Activated T-cell treated with anti-CD3 and anti-CD28 coated beads, Interleukin-2, amount 50 U/mL, for 4 hours (primary cell): Measurements from ENCODE around the gene GCH1. TPM values are rescaled to one million over a fixed set of nuclear protein-coding genes. Genes with fewer than 3 reads are reported as not detected.
"Not testable (repeated sequence)": the region's sequence is repeated elsewhere in the genome, so short reads cannot be mapped to it uniquely, and the experiment has no call there.

Source experiments
- ATAC-seq, 2 donors: fragments of 200-7000 bp; cut with Tn5 transposase; one replicate each; pipeline ENCODE4 v1.10.0; 2021
- DNase-seq: peaks from one replicate; pipeline ENCODE4 v3.0.0-alpha.2; 2020
- H3K27me3 Mint-ChIP-seq: one replicate; pipeline ENCODE4 v1.8.0; 2021; ENCODE audit warnings: low read depth, mixed read lengths
- H3K36me3 Mint-ChIP-seq: one replicate; pipeline ENCODE4 v1.8.0; 2022; ENCODE audit warnings: mixed read lengths; ENCODE audit not compliant: insufficient read depth
- H3K4me1 Mint-ChIP-seq: one replicate; pipeline ENCODE4 v1.8.0; 2021; ENCODE audit warnings: low read depth, mixed read lengths
- H3K4me3 Mint-ChIP-seq: one replicate; pipeline ENCODE4 v1.8.0; 2021; ENCODE audit warnings: mild to moderate bottlenecking, moderate library complexity, mixed read lengths
- H3K9me3 Mint-ChIP-seq: one replicate; pipeline ENCODE4 v1.8.0; 2021; ENCODE audit warnings: mixed read lengths
- total RNA-seq, 3 donors: library from RNA; stranded (reverse); gene quantifications; one replicate each; pipeline ENCODE4 v1.2.1, GENCODE V29; 2021

The GCH1 gene
- total RNA-seq, 3 donors from 2014 or later = 39.4 to 49.6 (median 44.2) TPM

- ATAC-seq (no peak), DNase-seq (no peak)
- no peaks in the 10 kb centered on the region for H3K27me3 Mint-ChIP-seq
- H3K4me3 Mint-ChIP-seq = no peak overlapping the region
- H3K4me1 Mint-ChIP-seq = peaks cover 43% of the 10 kb centered on the region
- H3K36me3 Mint-ChIP-seq = peaks cover 6% of the 10 kb centered on the region
- H3K9me3 Mint-ChIP-seq = no peaks in the 10 kb centered on the region
These were observed 6.9 kb downstream of the GCH1 start for GRCh38 chr14:54895683-54896082.

- H3K4me3 Mint-ChIP-seq = no peak overlapping the region
- H3K27me3 Mint-ChIP-seq = no peaks in the 10 kb centered on the region
- peaks cover 3% of the 10 kb centered on the region for H3K36me3 Mint-ChIP-seq
- H3K4me1 Mint-ChIP-seq = peaks cover 42% of the 10 kb centered on the region
- ATAC-seq (peak in 1 of 2 donors; percentile 22), DNase-seq (no peak)
- H3K9me3 Mint-ChIP-seq = no peaks in the 10 kb centered on the region
These were observed 7.6 kb downstream of the GCH1 start for GRCh38 chr14:54894995-54895394.

- Mint-ChIP-seq H3K4me3 (no peak overlapping the region), H3K27me3 (no peaks in the 10 kb centered on the region), H3K9me3 (no peaks in the 10 kb centered on the region), H3K36me3 (peaks cover 3% of the 10 kb centered on the region), H3K4me1 (peaks cover 54% of the 10 kb centered on the region)
- peak; percentile 78 to 87 for ATAC-seq
- peak; percentile 23 for DNase-seq
These were observed 9.4 kb downstream of the GCH1 start for GRCh38 chr14:54893151-54893760.

DNA sequence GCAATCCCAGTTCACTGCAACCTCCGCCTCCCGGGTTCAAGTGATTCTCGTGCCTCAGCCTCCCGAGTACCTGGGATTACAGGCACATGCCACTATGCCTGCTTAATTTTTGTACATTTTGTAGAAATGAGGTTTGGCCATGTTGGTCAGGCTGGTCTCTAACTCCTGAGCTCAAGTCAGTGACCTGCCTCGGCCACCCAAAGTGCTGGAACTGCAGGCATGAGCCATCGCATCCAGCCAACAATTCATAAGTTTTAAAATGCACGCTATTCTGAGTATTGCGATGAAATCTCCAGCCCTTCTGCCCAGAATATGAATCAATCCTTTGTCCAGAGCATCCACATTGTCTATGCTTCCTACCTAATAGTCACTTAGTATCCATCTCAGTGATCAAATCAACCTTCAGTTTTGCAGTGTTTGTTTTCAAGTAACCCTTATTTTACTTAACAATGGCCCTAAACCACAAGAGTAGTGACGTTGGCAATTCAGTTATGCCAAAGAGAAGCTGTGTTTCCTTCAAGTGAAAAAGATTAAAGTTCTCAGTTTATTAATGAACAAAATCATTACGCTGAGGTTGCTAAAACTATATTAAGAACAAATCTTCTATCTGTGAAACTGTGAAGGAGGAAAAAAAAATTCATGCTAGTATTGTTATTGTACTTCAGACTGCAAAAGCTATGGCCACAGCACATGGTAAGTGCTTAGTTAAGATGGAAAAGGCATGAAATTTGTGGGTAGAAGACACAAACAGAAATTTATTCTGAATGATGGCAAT is 11.0 kb downstream of the GCH1 start:
- DNase-seq (no peak), ATAC-seq (no peak)
- no peaks in the 10 kb centered on the region for H3K9me3 Mint-ChIP-seq
- H3K27me3 Mint-ChIP-seq = no peaks in the 10 kb centered on the region
- H3K4me3 Mint-ChIP-seq = no peak overlapping the region
- H3K4me1 Mint-ChIP-seq = peaks cover 56% of the 10 kb centered on the region
- H3K36me3 Mint-ChIP-seq = peaks cover 3% of the 10 kb centered on the region

DNA sequence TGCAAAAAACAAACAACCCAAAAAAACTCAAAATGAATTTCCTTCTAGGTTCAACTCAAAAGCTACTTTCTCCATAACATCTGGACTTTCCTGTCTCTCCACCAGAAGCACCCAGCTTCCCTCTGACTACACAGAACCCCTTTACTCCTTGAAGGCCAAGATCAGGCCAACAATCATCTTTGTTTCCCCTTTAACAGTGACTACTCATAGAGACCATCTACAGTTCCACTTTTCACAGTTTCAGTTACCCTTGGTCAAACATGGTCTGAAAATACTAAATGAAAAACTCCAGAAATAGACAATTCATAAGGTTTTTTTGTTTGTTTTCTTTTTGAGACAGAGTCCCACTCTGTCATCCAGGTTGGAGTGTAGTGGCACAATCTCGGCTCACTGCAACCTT is 11.8 kb downstream of the GCH1 start:
- Mint-ChIP-seq H3K27me3 (no peaks in the 10 kb centered on the region), H3K4me1 (peaks cover 54% of the 10 kb centered on the region), H3K36me3 (peaks cover 3% of the 10 kb centered on the region), H3K9me3 (no peaks in the 10 kb centered on the region), H3K4me3 (no peak overlapping the region)
- no peak for DNase-seq
- ATAC-seq = no peak

- Mint-ChIP-seq H3K36me3 (peaks cover 3% of the 10 kb centered on the region), H3K4me3 (no peak overlapping the region), H3K9me3 (no peaks in the 10 kb centered on the region), H3K27me3 (no peaks in the 10 kb centered on the region), H3K4me1 (peaks cover 47% of the 10 kb centered on the region)
- no peak for ATAC-seq
- no peak for DNase-seq
These were observed 12.7 kb downstream of the GCH1 start for GRCh38 chr14:54889919-54890318.

DNA sequence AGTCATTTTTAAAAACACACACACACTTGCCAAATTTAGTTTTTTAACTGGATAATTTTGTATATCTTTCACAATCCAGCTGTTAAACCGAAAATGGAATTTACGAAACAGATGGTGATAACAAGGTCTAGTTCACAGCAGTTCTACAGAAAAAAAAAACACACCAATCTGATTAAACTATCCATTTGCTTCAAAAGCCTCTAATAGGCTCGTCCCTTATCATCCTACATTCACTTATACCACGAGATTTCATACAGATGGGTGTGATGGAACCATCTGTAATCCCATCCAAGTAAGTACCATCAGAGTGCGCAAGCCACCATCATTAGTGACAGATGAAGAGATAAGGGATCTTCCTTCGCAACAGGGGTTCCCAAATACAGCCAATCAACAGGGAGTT is 20.1 kb downstream of the GCH1 start:
- no peak for ATAC-seq
- peak overlapping the region; percentile 87 for H3K4me3 Mint-ChIP-seq
- H3K4me1 Mint-ChIP-seq = peaks cover 37% of the 10 kb centered on the region
- DNase-seq = no peak
- peaks cover 8% of the 10 kb centered on the region for H3K36me3 Mint-ChIP-seq
- H3K9me3 Mint-ChIP-seq = no peaks in the 10 kb centered on the region
- no peaks in the 10 kb centered on the region for H3K27me3 Mint-ChIP-seq

GRCh38 chr14:54881761-54882401 is 20.7 kb downstream of the GCH1 start:
- Mint-ChIP-seq H3K9me3 (no peaks in the 10 kb centered on the region), H3K4me3 (peak overlapping the region; percentile 87), H3K36me3 (peaks cover 8% of the 10 kb centered on the region), H3K4me1 (peaks cover 38% of the 10 kb centered on the region), H3K27me3 (no peaks in the 10 kb centered on the region)
- ATAC-seq = peak; percentile 74 to 76
- no peak for DNase-seq

DNA sequence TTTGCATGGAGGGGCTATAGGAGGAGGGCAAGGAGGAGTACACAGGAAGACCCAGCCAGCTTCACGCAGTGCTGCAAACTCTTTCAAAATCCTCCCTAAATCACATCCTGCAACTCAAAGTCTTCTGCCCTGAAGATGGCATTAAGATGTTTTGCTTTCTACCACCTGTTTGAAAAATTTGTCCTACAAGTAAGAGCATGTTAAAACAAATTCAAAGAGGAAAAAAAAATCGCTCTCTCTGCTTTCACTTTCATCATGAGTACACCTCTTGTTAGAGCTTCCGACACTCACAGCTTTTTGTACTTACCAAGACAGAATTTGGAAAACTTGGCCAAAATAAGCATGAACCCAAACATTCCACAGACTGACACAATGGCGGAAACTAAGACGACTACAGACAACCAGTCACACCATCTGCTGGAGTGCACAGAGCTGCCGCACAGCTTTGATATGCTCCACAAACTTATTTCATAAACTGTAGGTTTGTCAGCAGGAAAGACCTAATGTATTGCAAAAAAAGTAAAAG is 21.3 kb downstream of the GCH1 start:
- H3K4me1 Mint-ChIP-seq = peaks cover 40% of the 10 kb centered on the region
- peak overlapping the region; percentile 87 for H3K4me3 Mint-ChIP-seq
- no peaks in the 10 kb centered on the region for H3K27me3 Mint-ChIP-seq

GRCh38 chr14:54877703-54878021 is 25.0 kb downstream of the GCH1 start:
- Mint-ChIP-seq H3K4me3 (no peak overlapping the region), H3K4me1 (peaks cover 42% of the 10 kb centered on the region), H3K27me3 (no peaks in the 10 kb centered on the region), H3K36me3 (peaks cover 4% of the 10 kb centered on the region), H3K9me3 (no peaks in the 10 kb centered on the region)
- DNase-seq (no peak), ATAC-seq (no peak)

More for the DNA sequence above, 21.3 kb downstream of the GCH1 start:
- peak; percentile 62 to 70 for ATAC-seq
- Mint-ChIP-seq H3K9me3 (no peaks in the 10 kb centered on the region), H3K36me3 (peaks cover 8% of the 10 kb centered on the region)
- no peak for DNase-seq

DNA sequence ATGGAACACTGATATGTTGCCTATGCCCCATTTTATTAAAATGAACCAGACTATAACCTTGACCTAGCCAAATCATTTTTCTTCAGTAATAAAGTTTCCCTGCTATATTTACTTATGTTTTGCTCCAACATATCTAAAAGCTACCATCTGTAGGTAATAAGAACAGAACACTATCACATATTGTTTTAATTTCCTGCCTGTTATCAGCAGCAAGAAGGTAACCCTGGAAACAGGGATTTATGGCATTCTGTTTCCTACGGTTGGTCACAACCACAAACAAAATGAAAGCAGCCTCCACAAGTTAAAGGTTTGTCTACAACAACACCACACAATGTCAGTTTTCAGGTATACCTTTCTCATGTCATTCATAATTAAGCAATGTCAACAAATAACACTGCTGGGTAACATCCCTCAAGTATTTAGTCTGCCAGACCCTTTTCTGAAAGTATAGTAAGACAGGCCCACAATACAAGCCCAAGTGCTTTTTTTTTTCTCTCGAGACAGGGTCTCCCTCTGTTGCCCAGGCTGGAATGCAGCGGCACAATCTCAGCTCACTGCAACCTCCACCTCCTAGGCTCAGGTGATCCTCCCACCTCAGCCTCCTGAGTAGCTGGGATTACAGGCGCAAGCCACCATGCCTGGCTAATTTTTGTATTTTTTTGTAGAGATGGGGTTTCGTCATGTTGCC is 25.5 kb downstream of the GCH1 start:
- DNase-seq = no peak
- Mint-ChIP-seq H3K4me3 (no peak overlapping the region), H3K27me3 (no peaks in the 10 kb centered on the region), H3K4me1 (peaks cover 41% of the 10 kb centered on the region), H3K36me3 (peaks cover 4% of the 10 kb centered on the region), H3K9me3 (no peaks in the 10 kb centered on the region)
- ATAC-seq = no peak

GRCh38 chr14:54875648-54876047 is 27.0 kb downstream of the GCH1 start:
- DNase-seq, H3K9me3 Mint-ChIP-seq, H3K27me3 Mint-ChIP-seq, H3K4me3 Mint-ChIP-seq, ATAC-seq, H3K36me3 Mint-ChIP-seq: not testable (repeated sequence)
- peaks cover 43% of the 10 kb centered on the region for H3K4me1 Mint-ChIP-seq

DNA sequence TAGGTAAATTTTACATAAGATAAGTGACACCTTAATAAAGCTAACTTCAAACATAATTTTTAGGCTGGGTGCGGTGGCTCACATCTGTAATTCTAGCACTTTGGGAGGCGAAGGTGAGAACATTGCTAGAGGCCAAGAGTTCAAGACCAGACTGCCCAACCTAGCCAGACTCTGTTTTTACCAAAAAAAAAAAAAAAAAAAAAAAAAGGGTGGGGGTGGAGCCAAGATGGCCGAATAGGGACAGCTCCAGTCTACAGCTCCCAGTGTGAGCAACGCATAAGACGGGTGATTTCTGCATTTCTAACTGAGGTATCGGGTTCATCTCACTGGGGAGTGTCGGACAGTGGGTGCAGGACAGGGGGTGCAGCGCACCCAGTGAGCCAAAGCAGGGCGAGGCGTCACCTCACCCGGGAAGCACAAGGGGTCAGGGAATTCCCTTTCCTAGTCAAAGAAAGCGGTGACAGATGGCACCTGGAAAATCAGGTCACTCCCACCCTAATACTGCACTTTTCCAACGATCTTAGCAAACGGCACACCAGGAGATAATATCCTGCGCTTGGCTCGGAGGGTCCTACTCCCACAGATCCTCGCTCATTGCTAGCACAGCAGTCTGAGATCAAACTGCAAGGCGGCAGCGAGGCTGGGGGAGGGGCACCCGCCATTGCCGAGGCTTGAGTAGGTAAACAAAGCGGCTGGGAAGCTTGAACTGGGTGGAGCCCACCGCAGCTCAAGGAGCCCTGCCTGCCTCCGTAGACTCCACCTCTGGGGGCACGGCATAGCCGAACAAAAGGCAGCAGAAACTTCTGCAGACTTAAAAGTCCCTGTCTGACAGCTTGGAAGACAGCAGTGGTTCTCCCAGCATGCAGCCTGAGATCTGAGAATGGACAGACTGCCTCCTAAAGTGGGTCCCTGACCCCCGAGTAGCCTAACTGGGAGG is 32.2 kb downstream of the GCH1 start:
- not testable (repeated sequence) for H3K9me3 Mint-ChIP-seq, H3K36me3 Mint-ChIP-seq, H3K27me3 Mint-ChIP-seq, ATAC-seq
- peak overlapping the region; percentile 61 for H3K4me3 Mint-ChIP-seq
- peaks cover 50% of the 10 kb centered on the region for H3K4me1 Mint-ChIP-seq
- DNase-seq = peak; percentile 21
